HEK293 (cell line): ENCODE measurements around the gene HOXB13.
A peak's percentile ranks its signal among the peaks of the same experiment; 100 is the strongest.

Source experiments
- CTCF ChIA-PET: fragments of 350-600 bp; formaldehyde crosslinking; extraction: SDS; loops from one replicate; lab custom pipeline; 2021; ENCODE audit warnings: antibody characterized with exemption; lab: Yijun Ruan, JAX
- POLR2A ChIA-PET: fragments of 300-600 bp; formaldehyde crosslinking; extraction: SDS; loops from one replicate; lab custom pipeline; 2020; ENCODE audit warnings: antibody characterized with exemption, inconsistent platforms; lab: Yijun Ruan, JAX
- H3K27ac ChIP-seq: fragments of 200-500 bp; sonication (Bioruptor generic); 2 replicates; pipeline ENCODE4 v1.5.1; 2014; ENCODE audit warnings: low read depth, low read length, control low read depth, inconsistent platforms; ENCODE audit errors: extremely low read depth
- H3K36me3 ChIP-seq, 2 experiments: fragments of 200-500 bp in 1 of 2; sonication (Bioruptor generic) in 1 of 2; 1 replicate in 1 of 2; 2 replicates in 1 of 2; pipeline ENCODE4 v1.5.1; 2014 to 2017; ENCODE audit warnings: inconsistent platforms in 2 of 2, low read length in 2 of 2; ENCODE audit not compliant: control insufficient read depth in 2 of 2, insufficient read depth in 1 of 2
- H3K4me1 ChIP-seq: fragments of 200-500 bp; sonication (Bioruptor generic); 2 replicates; pipeline ENCODE4 v1.5.1; 2014; ENCODE audit warnings: mild to moderate bottlenecking, low read length, inconsistent platforms; ENCODE audit not compliant: control insufficient read depth, insufficient read depth
- H3K4me3 ChIP-seq: 2 replicates; pipeline ENCODE4 v1.5.1; 2011; ENCODE audit warnings: low read depth, mild to moderate bottlenecking, control low read depth, low read length, moderate library complexity
- H3K9me3 ChIP-seq: fragments of 200-500 bp; sonication (Bioruptor generic); 2 replicates; pipeline ENCODE4 v1.5.1; 2014; ENCODE audit warnings: low read depth, low read length, inconsistent platforms; ENCODE audit not compliant: control insufficient read depth, insufficient read depth
- HOXD13 ChIP-seq: sonication (generic); formaldehyde crosslinking; IDR thresholded peaks from 2 replicates; pipeline ENCODE4 v1.8.0; 2022; ENCODE audit warnings: missing genetic modification reagents, borderline replicate concordance
- KLF1 ChIP-seq: fragments of 450-650 bp; formaldehyde crosslinking; IDR thresholded peaks from 2 replicates; pipeline ENCODE4 v1.5.1; 2016; ENCODE audit warnings: missing biosample characterization, missing genetic modification characterization
- SALL2 ChIP-seq: fragments of 450-650 bp; formaldehyde crosslinking; IDR thresholded peaks from 2 replicates; pipeline ENCODE4 v1.5.0; 2017; ENCODE audit warnings: missing biosample characterization, mild to moderate bottlenecking, missing genetic modification characterization, borderline replicate concordance
- SP2 ChIP-seq: fragments of 450-650 bp; formaldehyde crosslinking; IDR thresholded peaks from 2 replicates; pipeline ENCODE4 v1.5.1; 2016; ENCODE audit warnings: missing biosample characterization, missing genetic modification characterization
- SP3 ChIP-seq: fragments of 450-650 bp; formaldehyde crosslinking; IDR thresholded peaks from 2 replicates; pipeline ENCODE4 v1.5.1; 2016; ENCODE audit warnings: missing biosample characterization, missing genetic modification characterization
- SP7 ChIP-seq: fragments of 450-650 bp; formaldehyde crosslinking; IDR thresholded peaks from 2 replicates; pipeline ENCODE4 v1.5.1; 2016; ENCODE audit warnings: missing biosample characterization, missing genetic modification characterization
- ZBTB20 ChIP-seq: fragments of 450-650 bp; formaldehyde crosslinking; IDR thresholded peaks from 2 replicates; pipeline ENCODE4 v1.5.1; 2016; ENCODE audit warnings: missing biosample characterization, missing genetic modification characterization
- ZNF174 ChIP-seq: fragments of 450-650 bp; formaldehyde crosslinking; IDR thresholded peaks from 2 replicates; pipeline ENCODE4 v1.5.0; 2017; ENCODE audit warnings: missing biosample characterization, mild to moderate bottlenecking, missing genetic modification characterization
- ZNF19 ChIP-seq: fragments of 450-650 bp; formaldehyde crosslinking; IDR thresholded peaks from 2 replicates; pipeline ENCODE4; 2016; ENCODE audit warnings: missing biosample characterization, missing genetic modification characterization, low read depth
- ZNF211 ChIP-seq: fragments of 450-650 bp; formaldehyde crosslinking; IDR thresholded peaks from 2 replicates; pipeline ENCODE4 v1.5.1; 2016; ENCODE audit warnings: low read depth, missing biosample characterization, missing genetic modification characterization
- ZNF280C ChIP-seq: fragments of 450-650 bp; formaldehyde crosslinking; IDR thresholded peaks from 2 replicates; pipeline ENCODE4 v1.5.1; 2016; ENCODE audit warnings: missing biosample characterization, missing genetic modification characterization
- ZNF335 ChIP-seq: fragments of 450-650 bp; formaldehyde crosslinking; conservative IDR thresholded peaks from 2 replicates; pipeline ENCODE4 v1.5.1; 2016; ENCODE audit warnings: missing biosample characterization, missing genetic modification characterization
- ZNF488 ChIP-seq: fragments of 450-650 bp; formaldehyde crosslinking; IDR thresholded peaks from 2 replicates; pipeline ENCODE4 v1.5.1; 2016; ENCODE audit warnings: missing biosample characterization, missing genetic modification characterization
- ZNF623 ChIP-seq: fragments of 450-650 bp; formaldehyde crosslinking; IDR thresholded peaks from 2 replicates; pipeline ENCODE4 v1.5.1; 2016; ENCODE audit warnings: missing biosample characterization, missing genetic modification characterization
- ZNF654 ChIP-seq: fragments of 450-650 bp; formaldehyde crosslinking; IDR thresholded peaks from 2 replicates; pipeline ENCODE4 v1.5.1; 2016; ENCODE audit warnings: low read depth, missing biosample characterization, missing genetic modification characterization
- TF ChIP-seq, protein P1 (sequence below): fragments of 450-650 bp; formaldehyde crosslinking; IDR thresholded peaks from 2 replicates; pipeline ENCODE4 v1.5.1; 2016; ENCODE audit warnings: missing biosample characterization, missing genetic modification characterization, low read depth
- TF ChIP-seq, protein P2 (sequence below): fragments of 450-650 bp; formaldehyde crosslinking; IDR thresholded peaks from 2 replicates; pipeline ENCODE4 v1.5.1; 2016; ENCODE audit warnings: missing biosample characterization, missing genetic modification characterization
- TF ChIP-seq, protein P3 (sequence below): fragments of 450-650 bp; formaldehyde crosslinking; IDR thresholded peaks from 2 replicates; pipeline ENCODE4 v1.5.1; 2017; ENCODE audit warnings: missing biosample characterization, missing genetic modification characterization

Gene HOXB13

GRCh38 chr17:48769009-48769675 lies 40.6 kb upstream of the HOXB13 start:
- Histone ChIP-seq H3K9me3 (no peaks in the 10 kb centered on the region), H3K4me1 (no peaks in the 10 kb centered on the region), H3K4me3 (no peak overlapping the region), H3K36me3 (no peaks in the 10 kb centered on the region), H3K27ac (no peak overlapping the region)
- no peak for TF ChIP-seq KLF1 (tag by site-specific recombination)
- no peak for TF ChIP-seq ZNF19 (tag by site-specific recombination)
- no peak for TF ChIP-seq SP7
- no peak for TF ChIP-seq ZNF174
- TF ChIP-seq, protein P1, sequence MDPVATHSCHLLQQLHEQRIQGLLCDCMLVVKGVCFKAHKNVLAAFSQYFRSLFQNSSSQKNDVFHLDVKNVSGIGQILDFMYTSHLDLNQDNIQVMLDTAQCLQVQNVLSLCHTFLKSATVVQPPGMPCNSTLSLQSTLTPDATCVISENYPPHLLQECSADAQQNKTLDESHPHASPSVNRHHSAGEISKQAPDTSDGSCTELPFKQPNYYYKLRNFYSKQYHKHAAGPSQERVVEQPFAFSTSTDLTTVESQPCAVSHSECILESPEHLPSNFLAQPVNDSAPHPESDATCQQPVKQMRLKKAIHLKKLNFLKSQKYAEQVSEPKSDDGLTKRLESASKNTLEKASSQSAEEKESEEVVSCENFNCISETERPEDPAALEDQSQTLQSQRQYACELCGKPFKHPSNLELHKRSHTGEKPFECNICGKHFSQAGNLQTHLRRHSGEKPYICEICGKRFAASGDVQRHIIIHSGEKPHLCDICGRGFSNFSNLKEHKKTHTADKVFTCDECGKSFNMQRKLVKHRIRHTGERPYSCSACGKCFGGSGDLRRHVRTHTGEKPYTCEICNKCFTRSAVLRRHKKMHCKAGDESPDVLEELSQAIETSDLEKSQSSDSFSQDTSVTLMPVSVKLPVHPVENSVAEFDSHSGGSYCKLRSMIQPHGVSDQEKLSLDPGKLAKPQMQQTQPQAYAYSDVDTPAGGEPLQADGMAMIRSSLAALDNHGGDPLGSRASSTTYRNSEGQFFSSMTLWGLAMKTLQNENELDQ (tag by site-specific recombination): no peak
- TF ChIP-seq, protein P2, sequence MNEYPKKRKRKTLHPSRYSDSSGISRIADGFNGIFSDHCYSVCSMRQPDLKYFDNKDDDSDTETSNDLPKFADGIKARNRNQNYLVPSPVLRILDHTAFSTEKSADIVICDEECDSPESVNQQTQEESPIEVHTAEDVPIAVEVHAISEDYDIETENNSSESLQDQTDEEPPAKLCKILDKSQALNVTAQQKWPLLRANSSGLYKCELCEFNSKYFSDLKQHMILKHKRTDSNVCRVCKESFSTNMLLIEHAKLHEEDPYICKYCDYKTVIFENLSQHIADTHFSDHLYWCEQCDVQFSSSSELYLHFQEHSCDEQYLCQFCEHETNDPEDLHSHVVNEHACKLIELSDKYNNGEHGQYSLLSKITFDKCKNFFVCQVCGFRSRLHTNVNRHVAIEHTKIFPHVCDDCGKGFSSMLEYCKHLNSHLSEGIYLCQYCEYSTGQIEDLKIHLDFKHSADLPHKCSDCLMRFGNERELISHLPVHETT (tag by site-specific recombination): no peak
- TF ChIP-seq ZNF280C (tag by site-specific recombination): no peak
- TF ChIP-seq SALL2: no peak
- no peak for TF ChIP-seq SP3 (tag by site-specific recombination)
- no peak for TF ChIP-seq ZNF623 (tag by site-specific recombination)
- ChIA-PET CTCF (interaction anchor here (0.6 to 3.8 kb wide), 7 partner anchors 20 to 116 kb away, joined by 3 to 35 read pairs (median 4); no protein-coding TSS in a partner anchor), POLR2A (interaction anchor here (1.0 kb wide), 1 partner anchor 10 kb away, joined by 3 read pairs; no protein-coding TSS in a partner anchor)

DNA sequence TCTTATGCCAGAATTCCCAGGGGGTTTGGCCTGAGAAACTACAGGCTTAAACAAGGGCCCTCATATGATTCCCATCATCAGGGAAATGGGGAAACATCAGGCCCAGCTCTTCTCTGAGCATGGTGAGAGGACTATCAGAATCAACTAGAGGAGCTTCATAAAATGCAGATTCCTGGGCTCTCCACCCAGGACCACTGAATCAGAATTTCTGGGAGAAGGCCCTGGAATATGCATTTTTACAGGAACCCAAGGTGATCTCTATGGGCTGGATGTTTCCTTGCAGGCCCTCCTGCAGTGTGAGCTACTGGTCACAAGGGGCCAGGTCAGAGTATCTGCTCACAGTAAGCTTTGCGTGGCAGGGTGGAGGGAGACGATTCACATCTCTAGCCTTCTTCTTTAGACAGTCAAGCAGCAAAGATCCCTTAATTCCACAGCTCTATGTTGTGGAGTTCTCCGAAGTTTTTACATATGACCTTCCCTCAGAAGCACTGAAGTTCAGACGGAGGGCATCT lies 38.8 kb upstream of the HOXB13 start:
- no peak overlapping the region for H3K27ac ChIP-seq
- H3K4me1 ChIP-seq: no peaks in the 10 kb centered on the region
- POLR2A ChIA-PET: no interaction called here
- H3K4me3 ChIP-seq: no peak overlapping the region
- TF ChIP-seq ZBTB20 (tag by site-specific recombination) (peak; percentile 59), HOXD13 (CRISPR knock-in tag) (no peak), ZNF488 (tag by site-specific recombination) (no peak), ZNF335 (tag by site-specific recombination) (no peak), ZNF654 (no peak), ZNF211 (no peak), SP2 (tag by site-specific recombination) (no peak)
- TF ChIP-seq, protein P3, sequence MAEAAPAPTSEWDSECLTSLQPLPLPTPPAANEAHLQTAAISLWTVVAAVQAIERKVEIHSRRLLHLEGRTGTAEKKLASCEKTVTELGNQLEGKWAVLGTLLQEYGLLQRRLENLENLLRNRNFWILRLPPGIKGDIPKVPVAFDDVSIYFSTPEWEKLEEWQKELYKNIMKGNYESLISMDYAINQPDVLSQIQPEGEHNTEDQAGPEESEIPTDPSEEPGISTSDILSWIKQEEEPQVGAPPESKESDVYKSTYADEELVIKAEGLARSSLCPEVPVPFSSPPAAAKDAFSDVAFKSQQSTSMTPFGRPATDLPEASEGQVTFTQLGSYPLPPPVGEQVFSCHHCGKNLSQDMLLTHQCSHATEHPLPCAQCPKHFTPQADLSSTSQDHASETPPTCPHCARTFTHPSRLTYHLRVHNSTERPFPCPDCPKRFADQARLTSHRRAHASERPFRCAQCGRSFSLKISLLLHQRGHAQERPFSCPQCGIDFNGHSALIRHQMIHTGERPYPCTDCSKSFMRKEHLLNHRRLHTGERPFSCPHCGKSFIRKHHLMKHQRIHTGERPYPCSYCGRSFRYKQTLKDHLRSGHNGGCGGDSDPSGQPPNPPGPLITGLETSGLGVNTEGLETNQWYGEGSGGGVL (tag by site-specific recombination): no peak
- H3K36me3 ChIP-seq: no peaks in the 10 kb centered on the region
- CTCF ChIA-PET: interaction anchor here (1.1 to 3.8 kb wide), 4 partner anchors 22 to 111 kb away, joined by 3 to 35 read pairs (median 6); no protein-coding TSS in a partner anchor
- H3K9me3 ChIP-seq: no peaks in the 10 kb centered on the region
